Right lobe of liver (tissue), 6 donors: ENCODE results near the gene YJU2. TPM values are rescaled to one million over a fixed set of nuclear protein-coding genes. Genes with fewer than 3 reads are reported as not detected.

Source experiments
- ATAC-seq, 4 donors: fragments of 200-7000 bp; cut with Tn5 transposase; one replicate each; pipeline ENCODE4 v1.9.1; 2020; ENCODE audit warnings: mild to moderate bottlenecking in 4 of 4, moderate library complexity in 4 of 4
- DNase-seq, 3 donors: peaks; one replicate each; pipeline ENCODE4 v3.0.0-alpha.2; 2020
- H3K27ac ChIP-seq, 3 donors: fragments of 200-600 bp; one replicate each; pipeline ENCODE4 v1.8.0; 2022
- H3K27me3 ChIP-seq, 2 donors: fragments of 200-600 bp; one replicate each; pipeline ENCODE4 v1.8.0; 2022
- H3K36me3 ChIP-seq, 4 donors: fragments of 200-600 bp; sonication (generic) in 1 of 4; one replicate each; pipeline versions ENCODE4 v1.5.1 to v1.8.0; 2017 to 2022; ENCODE audit warnings: control low read depth in 1 of 4
- H3K4me1 ChIP-seq, 4 donors: fragments of 200-600 bp; sonication (generic) in 1 of 4; one replicate each; pipeline versions ENCODE4 v1.5.1 to v1.8.0; 2017 to 2022; ENCODE audit warnings: control low read depth in 1 of 4
- H3K4me3 ChIP-seq, 3 donors: fragments of 200-600 bp; one replicate each; pipeline ENCODE4 v1.8.0; 2022
- H3K9me3 ChIP-seq, 4 donors: fragments of 200-600 bp; sonication (generic) in 1 of 4; one replicate each; pipeline versions ENCODE4 v1.5.1 to v1.8.0; 2017 to 2022; ENCODE audit warnings: control low read depth in 1 of 4
- CTCF ChIP-seq, 4 donors: fragments of 200-600 bp in 3 of 4; fragments of 450-650 bp in 1 of 4; IDR thresholded peaks; one replicate each; pipeline versions ENCODE4 v1.5.1 to v1.8.0; 2016 to 2022; ENCODE audit warnings: antibody characterized with exemption in 4 of 4, mild to moderate bottlenecking in 2 of 4
- POLR2A ChIP-seq: fragments of 450-650 bp; IDR thresholded peaks from one replicate; pipeline ENCODE4 v1.6.1; 2017; ENCODE audit warnings: antibody characterized with exemption, mild to moderate bottlenecking
- WGBS: methylation state at CpG from one replicate; pipeline ENCODE4 v1.1.6; 2018; ENCODE audit warnings: low coverage, low lambda C conversion rate; ENCODE audit not compliant: insufficient coverage; ENCODE audit errors: missing lambda C conversion rate; 5-methylcytosine and 5-hydroxymethylcytosine counted together
- intact Hi-C, 2 donors: fragments of 100-400 bp; cut with DNase I; formaldehyde crosslinking; loops; one replicate each; pipeline versions ENCODE4 v1.11.2 to v1.14.1; 2022
- long read RNA-seq: library from polyadenylated mRNA; unstranded; transcript quantifications from one replicate; pipeline ENCODE4 v2.0.0, GENCODE V29; 2019
- total RNA-seq, 6 experiments: library from RNA; depleted of rRNA in 2 of 6; stranded (reverse); fragments of >200 nt in 2 of 6; fragmentation: NEBNext Ultra II Directional in 3 of 6; extraction: Animal tissue kit (Norgen Biotek cat#: 25700) in 3 of 6; gene quantifications; one replicate each; pipeline versions ENCODE4 v1.1.0 to v1.2.4, GENCODE V29; 2016 to 2023
- donor health status: DM: no; HTN: yes; CAD: no.
- donor health status: DM: no; HTN: no; CAD: no.
- donor health status: DM: no; HTN: no; CAD: no.
- donor health status: DM: no; HTN: yes; CAD: no.
- donor health status: DM: no; HTN: yes; CAD: no.

YJU2 gene
- total RNA-seq, result 10 to 100 TPM in 1 of 6 experiments, 1 to 10 TPM in 5; 6.4 to 14.1 (median 8.9) TPM
- long read RNA-seq, partial matches to known transcripts, result 1 of 4 reads
- long read RNA-seq, other reads (novel, unspliced or antisense), result 0 of 4 reads

GRCh38 chr19:4246767-4247593 is at the start of gene YJU2:
TSS of gene YJU2 (plus strand) at chr19:4247080. CDS start at chr19:4247147, 67 bp downstream.
- TF ChIP-seq POLR2A, result peak; percentile 51
- peak; percentile 24 to 38 (median 30) for TF ChIP-seq CTCF (IDR thresholded peaks at IDR 0.05)
- H3K9me3 ChIP-seq, result no peaks in the 10 kb centered on the region

GRCh38 chr19:4197228-4197624 is 49.7 kb upstream of the YJU2 start:
- 64% methylated on average over 5 of the region's 5 CpGs for WGBS
- Histone ChIP-seq H3K36me3 (no peaks in the 10 kb centered on the region), H3K4me1 (no peaks in the 10 kb centered on the region), H3K27me3 (no peaks in the 10 kb centered on the region), H3K9me3 (no peaks in the 10 kb centered on the region), H3K4me3 (no peak overlapping the region), H3K27ac (no peak overlapping the region)
- intact Hi-C loops, result no loop called here
- TF ChIP-seq CTCF (IDR thresholded peaks at IDR 0.05) (no peak), POLR2A (no peak)
- ATAC-seq (no peak), DNase-seq (no peak)

More at GRCh38 chr19:4246767-4247593, at the start of gene YJU2:
- WGBS, result under 1% methylated on average over 36 of the region's 45 CpGs
- Histone ChIP-seq H3K36me3 (peaks cover 4 to 33% (median 12%) of the 10 kb centered on the region in 4 donors), H3K4me1 (peaks cover 0 to 6% (median 3%) of the 10 kb centered on the region in 4 donors), H3K27ac (peak within 1 kb of the TSS; percentile 83 to 96 (median 92)), H3K4me3 (peak within 1 kb of the TSS; percentile 48 to 77 (median 77)), H3K27me3 (no peaks in the 10 kb centered on the region)
- peak; percentile 97 to 98 (median 98) for ATAC-seq
- peak; percentile 99 to 100 (median 99) for DNase-seq
- intact Hi-C loops, result no loop called here

GRCh38 chr19:4197625-4198466 is 49.0 kb upstream of the YJU2 start:
- no peak overlapping the region for H3K27ac ChIP-seq
- DNase-seq, result no peak
- no peaks in the 10 kb centered on the region for H3K36me3 ChIP-seq
- H3K9me3 ChIP-seq, result no peaks in the 10 kb centered on the region
- ATAC-seq, result peak in 1 of 4 donors; percentile 14
- H3K4me1 ChIP-seq, result no peaks in the 10 kb centered on the region
- no peaks in the 10 kb centered on the region for H3K27me3 ChIP-seq
- H3K4me3 ChIP-seq, result no peak overlapping the region
- intact Hi-C loops, result no loop called here
- 36% methylated on average over 23 of the region's 70 CpGs for WGBS
- TF ChIP-seq POLR2A (no peak), CTCF (IDR thresholded peaks at IDR 0.05) (no peak)

- 21% methylated on average over 13 of the region's 28 CpGs for WGBS
- no peak overlapping the region for H3K4me3 ChIP-seq
- H3K9me3 ChIP-seq, result no peaks in the 10 kb centered on the region
- no peak for ATAC-seq
- no peak overlapping the region for H3K27ac ChIP-seq
- TF ChIP-seq POLR2A (no peak), CTCF (IDR thresholded peaks at IDR 0.05) (no peak)
- intact Hi-C loops, result no loop called here
- no peaks in the 10 kb centered on the region for H3K4me1 ChIP-seq
- H3K36me3 ChIP-seq, result no peaks in the 10 kb centered on the region
- no peak for DNase-seq
- no peaks in the 10 kb centered on the region for H3K27me3 ChIP-seq
Measured at GRCh38 chr19:4198467-4199126, 48.3 kb upstream of the YJU2 start.
